K562 (cell line): ENCODE results near the gene SLC35D3. TPM values are rescaled to one million over a fixed set of nuclear protein-coding genes. Genes with fewer than 3 reads are reported as not detected.

Source experiments
- ATAC-seq: fragments of 200-7000 bp; cut with Tn5 transposase; 3 replicates; pipeline ENCODE4 v1.9.1; 2020; ENCODE audit warnings: moderate library complexity
- BruUV-seq: library from RNA; stranded (reverse); fragments of 400-500 nt; replicated peaks from 2 replicates; lab custom pipeline; 2021; lab: Mats Ljungman, UMichigan
- CTCF ChIA-PET: fragments of 300-600 bp; formaldehyde crosslinking; extraction: SDS; loops from one replicate; lab custom pipeline; 2021; ENCODE audit warnings: low intra/inter-chr PET ratio; lab: Yijun Ruan, JAX
- POLR2A ChIA-PET: fragments of 300-600, 350-650 bp; sonication (Branson Sonifier 250); formaldehyde crosslinking; extraction: SDS; loops from one replicate; lab custom pipeline; 2021; ENCODE audit warnings: antibody characterized with exemption, inconsistent platforms; lab: Yijun Ruan, JAX
- DNase-seq, 4 experiments: peaks; one replicate each; pipeline versions ENCODE4 v3.0.0 to v3.0.0-alpha.2; 2011 to 2018; ENCODE audit warnings: low spot score in 3 of 4, mixed read lengths in 3 of 4; ENCODE audit errors: extremely low read depth in 1 of 4
- FAIRE-seq: peaks from 2 replicates; lab custom pipeline; 2011; peaks lifted over from hg19 to GRCh38; lab: Jason Lieb, UNC
- H2AFZ ChIP-seq: 2 replicates; pipeline ENCODE4 v1.6.0; 2011; ENCODE audit warnings: low read depth, low read length, control low read depth, inconsistent platforms
- H3K27ac ChIP-seq: fragments of 200-600 bp; 3 replicates; pipeline ENCODE4 v1.8.0; 2011; ENCODE audit warnings: low read depth, mild to moderate bottlenecking, control low read depth, inconsistent platforms, low read length, moderate library complexity, mixed read lengths; ENCODE audit errors: extremely low read depth
- H3K27me3 ChIP-seq, 2 experiments: fragments of 300-600 bp in 1 of 2; 2 replicates in 1 of 2; 3 replicates in 1 of 2; pipeline versions ENCODE4 v1.6.0 to v1.8.0; 2011; ENCODE audit warnings: inconsistent platforms in 2 of 2, low read length in 2 of 2, mild to moderate bottlenecking in 1 of 2, mixed read lengths in 1 of 2, moderate library complexity in 1 of 2; ENCODE audit not compliant: control insufficient read depth in 2 of 2, insufficient read depth in 2 of 2
- H3K36me3 ChIP-seq: fragments of 300-600 bp; 3 replicates; pipeline ENCODE4 v1.8.0; 2011; ENCODE audit warnings: mild to moderate bottlenecking, low read length, inconsistent platforms; ENCODE audit not compliant: control insufficient read depth, insufficient read depth
- H3K4me1 ChIP-seq, 2 experiments: fragments of 200-600 bp in 1 of 2; replicated peaks in 1 of 2; 2 replicates in 1 of 2; 3 replicates in 1 of 2; pipeline versions ENCODE4 v1.5.1 to v1.8.0; 2011; ENCODE audit warnings: inconsistent platforms in 2 of 2, low read length in 2 of 2, mild to moderate bottlenecking in 1 of 2, mixed read lengths in 1 of 2, moderate library complexity in 1 of 2; ENCODE audit not compliant: control insufficient read depth in 2 of 2, insufficient read depth in 2 of 2
- H3K4me2 ChIP-seq: 2 replicates; pipeline ENCODE4 v1.6.1; 2011; ENCODE audit warnings: low read length, control low read depth, inconsistent platforms, mixed read lengths; ENCODE audit not compliant: insufficient read depth
- H3K4me3 ChIP-seq: fragments of 200-600 bp; sonication (generic), shearing (Covaris generic); 2 replicates; pipeline ENCODE4 v1.5.1; 2016; ENCODE audit warnings: control low read depth, inconsistent platforms
- H3K79me2 ChIP-seq: fragments of 200-600 bp; 3 replicates; pipeline ENCODE4 v1.8.0; 2011; ENCODE audit warnings: low read length, inconsistent platforms; ENCODE audit not compliant: control insufficient read depth, insufficient read depth
- H3K9ac ChIP-seq, 2 experiments: 2 replicates each; pipeline versions ENCODE4 v1.6.0 to v1.6.1; 2011; ENCODE audit warnings: low read depth in 2 of 2, low read length in 2 of 2, control low read depth in 1 of 2, inconsistent platforms in 1 of 2, mild to moderate bottlenecking in 1 of 2, mixed read lengths in 1 of 2; ENCODE audit not compliant: insufficient read depth in 1 of 2
- H3K9me1 ChIP-seq: one replicate; pipeline ENCODE4 v1.6.0; 2011; ENCODE audit warnings: inconsistent platforms, mild to moderate bottlenecking, low read length, moderate library complexity; ENCODE audit not compliant: control insufficient read depth, insufficient read depth
- H3K9me3 ChIP-seq: replicated peaks from 2 replicates; pipeline ENCODE4 v1.5.1; 2011; ENCODE audit warnings: low read depth, low read length, inconsistent platforms; ENCODE audit not compliant: control insufficient read depth, insufficient read depth
- H4K20me1 ChIP-seq: replicated peaks from 2 replicates; pipeline ENCODE4 v1.6.1; 2011; ENCODE audit warnings: low read length, inconsistent platforms, mixed read lengths; ENCODE audit not compliant: control insufficient read depth, insufficient read depth
- GABPA ChIP-seq: fragments of 200-800 bp; sonication (Bioruptor generic); conservative IDR thresholded peaks from 2 replicates; pipeline ENCODE4 v1.6.1; 2016; ENCODE audit warnings: low read depth, missing genetic modification characterization, missing compliant biosample characterization
- GATA2 ChIP-seq: sonication (generic); formaldehyde crosslinking; IDR thresholded peaks from 2 replicates; pipeline ENCODE4 v1.4.0; 2020; ENCODE audit warnings: mild to moderate bottlenecking, missing genetic modification reagents
- HES1 ChIP-seq: fragments of 450-650 bp; IDR thresholded peaks from 2 replicates; pipeline ENCODE4 v1.6.1; 2016; ENCODE audit warnings: low read depth, mild to moderate bottlenecking, moderate library complexity
- KLF1 ChIP-seq: fragments of 450-650 bp; IDR thresholded peaks from 2 replicates; pipeline ENCODE4 v1.6.1; 2016; ENCODE audit warnings: missing genetic modification characterization, missing compliant biosample characterization
- NFYB ChIP-seq: IDR thresholded peaks from 2 replicates; pipeline ENCODE4 v1.6.1; 2011; ENCODE audit warnings: mild to moderate bottlenecking, moderate library complexity; ENCODE audit not compliant: insufficient read length; ENCODE audit errors: extremely low read depth
- RBM14 ChIP-seq: fragments of 200-400 bp; formaldehyde crosslinking; IDR thresholded peaks from 2 replicates; pipeline ENCODE4 v1.6.1; 2018; ENCODE audit warnings: low read depth, mild to moderate bottlenecking, low read length, moderate library complexity, borderline replicate concordance; ENCODE audit not compliant: insufficient read depth
- SPI1 ChIP-seq: IDR thresholded peaks from 2 replicates; pipeline ENCODE4 v1.6.1; 2011; ENCODE audit warnings: low read depth, low read length, control low read depth, borderline replicate concordance
- ZNF232 ChIP-seq: sonication (generic); formaldehyde crosslinking; IDR thresholded peaks from 2 replicates; pipeline ENCODE4 v1.8.0; 2022; ENCODE audit warnings: mild to moderate bottlenecking, missing genetic modification reagents
- ZNF408 ChIP-seq: fragments of 250-450 bp; sonication (Bioruptor Pico); IDR thresholded peaks from 2 replicates; pipeline ENCODE4 v1.4.0; 2020; ENCODE audit warnings: low read depth, mild to moderate bottlenecking, moderate library complexity
- ZNF561 ChIP-seq: fragments of 450-650 bp; formaldehyde crosslinking; conservative IDR thresholded peaks from 2 replicates; pipeline ENCODE4 v1.4.0; 2020; ENCODE audit warnings: mild to moderate bottlenecking, moderate library complexity
- ZNF696 ChIP-seq: fragments of 250-450 bp; sonication (Bioruptor Pico); conservative IDR thresholded peaks from 2 replicates; pipeline ENCODE4 v1.4.0; 2020; ENCODE audit warnings: mild to moderate bottlenecking, moderate library complexity
- ZNF830 ChIP-seq: fragments of 250-450 bp; sonication (Bioruptor Pico); IDR thresholded peaks from 2 replicates; pipeline ENCODE4 v1.5.0; 2021; ENCODE audit warnings: mild to moderate bottlenecking
- WGBS: fragments of 100-300 bp; shearing (Covaris generic); methylation state at CpG from one replicate; pipeline ENCODE4 v1.1.6; 2016; ENCODE audit warnings: low coverage, mixed read lengths; ENCODE audit not compliant: insufficient coverage; ENCODE audit errors: missing lambda C conversion rate; 5-methylcytosine and 5-hydroxymethylcytosine counted together
- in situ Hi-C: fragments of 300-500 bp; cut with MboI; formaldehyde crosslinking; loops from 4 replicates; pipeline ENCODE4 v1.15.0; 2018; ENCODE audit warnings: inconsistent platforms, mixed read lengths
- intact Hi-C: fragments of 100-400 bp; cut with micrococcal nuclease; formaldehyde crosslinking; loops from 2 replicates; pipeline ENCODE4 v1.14.2; 2022
- polyA plus RNA-seq, 8 experiments: library from polyadenylated mRNA; depleted of rRNA in 4 of 8; stranded (reverse) in 5 of 8; unstranded in 3 of 8; fragments of >200 nt; fragmentation: Nextera tagmentation in 2 of 8; fragmentation: Illumina TruSeq in 1 of 8; extraction: Ambion mirVana in 2 of 8; extraction: Trizol in 1 of 8; gene quantifications; 2 replicates each; pipeline versions ENCODE4 v1.2.1 to v1.2.3, GENCODE V29; 2011 to 2014; ENCODE audit warnings: inconsistent platforms in 1 of 8, missing spikeins in 1 of 8
- total RNA-seq, 7 experiments: library from RNA; depleted of rRNA in 6 of 7; stranded (reverse); fragments of >200 nt in 6 of 7; fragmentation: Illumina TruSeq in 2 of 7; extraction: Trizol in 2 of 7; gene quantifications; 2 replicates each; pipeline versions ENCODE4 v1.2.1 to v1.2.3, GENCODE V29; 2011 to 2021; ENCODE audit warnings: low replicate concordance in 1 of 7
- TF ChIP-seq, protein P1 (sequence below): fragments of 450-650 bp; IDR thresholded peaks from 2 replicates; pipeline ENCODE4 v1.6.1; 2016; ENCODE audit warnings: borderline replicate concordance
- TF ChIP-seq, protein P2 (sequence below): fragments of 250-450 bp; sonication (Bioruptor Pico); IDR thresholded peaks from 2 replicates; pipeline ENCODE4 v1.5.0; 2021

Gene SLC35D3
- total and polyA plus RNA-seq, 9 of the 15 experiments (the other 6 are each of a cell fraction or from before 2014, with no cell fraction given) = not detected

DNA sequence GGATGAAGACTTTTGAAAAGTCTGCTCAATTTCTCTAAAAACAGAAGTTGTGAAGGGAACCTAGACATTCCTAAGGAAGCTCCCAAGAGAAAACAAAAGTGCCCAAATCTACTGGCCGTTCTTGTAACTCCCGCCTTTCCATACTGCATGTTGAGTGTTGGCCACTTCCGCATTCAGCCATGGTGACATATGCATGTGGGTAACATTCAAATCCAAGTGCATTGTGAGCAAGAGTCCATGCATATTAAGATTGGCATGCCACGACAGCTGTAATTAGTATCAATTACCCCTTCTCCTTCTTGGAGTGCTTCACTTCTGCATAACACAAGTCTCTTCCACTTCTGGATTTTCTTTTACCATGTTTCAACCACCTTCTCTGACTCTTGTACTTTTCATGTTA lies 8.4 kb downstream of the SLC35D3 start:
- no peak overlapping the region for H3K27ac ChIP-seq
- H3K36me3 ChIP-seq = no peaks in the 10 kb centered on the region
- no peak overlapping the region for H3K4me2 ChIP-seq
- in situ Hi-C loops (no loop called here), intact Hi-C loops (no loop called here)
- H2AFZ ChIP-seq = peak overlapping the region; percentile 27
- no peaks in the 10 kb centered on the region for H4K20me1 ChIP-seq
- H3K9ac ChIP-seq = no peak overlapping the region
- DNase-seq = no peak
- TF ChIP-seq SPI1 (peak; percentile 81; the same call in 1 of the 2 replicates), RBM14 (no peak)
- TF ChIP-seq, protein P1, sequence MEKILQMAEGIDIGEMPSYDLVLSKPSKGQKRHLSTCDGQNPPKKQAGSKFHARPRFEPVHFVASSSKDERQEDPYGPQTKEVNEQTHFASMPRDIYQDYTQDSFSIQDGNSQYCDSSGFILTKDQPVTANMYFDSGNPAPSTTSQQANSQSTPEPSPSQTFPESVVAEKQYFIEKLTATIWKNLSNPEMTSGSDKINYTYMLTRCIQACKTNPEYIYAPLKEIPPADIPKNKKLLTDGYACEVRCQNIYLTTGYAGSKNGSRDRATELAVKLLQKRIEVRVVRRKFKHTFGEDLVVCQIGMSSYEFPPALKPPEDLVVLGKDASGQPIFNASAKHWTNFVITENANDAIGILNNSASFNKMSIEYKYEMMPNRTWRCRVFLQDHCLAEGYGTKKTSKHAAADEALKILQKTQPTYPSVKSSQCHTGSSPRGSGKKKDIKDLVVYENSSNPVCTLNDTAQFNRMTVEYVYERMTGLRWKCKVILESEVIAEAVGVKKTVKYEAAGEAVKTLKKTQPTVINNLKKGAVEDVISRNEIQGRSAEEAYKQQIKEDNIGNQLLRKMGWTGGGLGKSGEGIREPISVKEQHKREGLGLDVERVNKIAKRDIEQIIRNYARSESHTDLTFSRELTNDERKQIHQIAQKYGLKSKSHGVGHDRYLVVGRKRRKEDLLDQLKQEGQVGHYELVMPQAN = no peak
- H3K4me3 ChIP-seq = no peak overlapping the region
- CTCF ChIA-PET = no interaction called here
- H3K9me1 ChIP-seq = no peaks in the 10 kb centered on the region
- H3K4me1 ChIP-seq = no peaks in the 10 kb centered on the region
- no peaks in the 10 kb centered on the region for H3K79me2 ChIP-seq
- 6% methylated on average over 4 of the region's 4 CpGs for WGBS
- no peaks in the 10 kb centered on the region for H3K9me3 ChIP-seq
- no peak for ATAC-seq
- no TSS peak for BruUV-seq
- peaks cover 15 to 25% of the 10 kb centered on the region in 2 experiments for H3K27me3 ChIP-seq
- POLR2A ChIA-PET = interaction anchor here (0.6 to 0.7 kb wide), 2 partner anchors 12 to 110 kb away, joined by 3 read pairs; no protein-coding TSS in a partner anchor
- no peak for FAIRE-seq

- POLR2A ChIA-PET = interaction anchor here (1.2 kb wide), 1 partner anchor 36 kb away, joined by 3 read pairs; no protein-coding TSS in a partner anchor
- CTCF ChIA-PET = no interaction called here
- TF ChIP-seq HES1 = no peak
- no peak for TF ChIP-seq ZNF232 (CRISPR knock-in tag)
- TF ChIP-seq ZNF408 (CRISPR knock-in tag) = no peak
- no peak for TF ChIP-seq GABPA (tag)
- TF ChIP-seq ZNF561 (CRISPR knock-in tag) = no peak
- TF ChIP-seq KLF1 (tag) = no peak
- TF ChIP-seq NFYB = no peak
- no peak for TF ChIP-seq GATA2 (CRISPR knock-in tag)
- no peak for TF ChIP-seq ZNF830 (CRISPR knock-in tag)
- TF ChIP-seq, protein P2, sequence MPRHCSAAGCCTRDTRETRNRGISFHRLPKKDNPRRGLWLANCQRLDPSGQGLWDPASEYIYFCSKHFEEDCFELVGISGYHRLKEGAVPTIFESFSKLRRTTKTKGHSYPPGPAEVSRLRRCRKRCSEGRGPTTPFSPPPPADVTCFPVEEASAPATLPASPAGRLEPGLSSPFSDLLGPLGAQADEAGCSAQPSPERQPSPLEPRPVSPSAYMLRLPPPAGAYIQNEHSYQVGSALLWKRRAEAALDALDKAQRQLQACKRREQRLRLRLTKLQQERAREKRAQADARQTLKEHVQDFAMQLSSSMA (CRISPR knock-in tag) = no peak
- TF ChIP-seq ZNF696 (CRISPR knock-in tag) = no peak
Observed at GRCh38 chr6:136932599-136932998, 10.5 kb downstream of the SLC35D3 start.

More at GRCh38 chr6:136932599-136932998, 10.5 kb downstream of the SLC35D3 start:
- FAIRE-seq (no peak), DNase-seq (no peak), ATAC-seq (no peak)
- H3K79me2 ChIP-seq = no peaks in the 10 kb centered on the region
- no peaks in the 10 kb centered on the region for H4K20me1 ChIP-seq
- no TSS peak for BruUV-seq
- no peak overlapping the region for H3K9ac ChIP-seq
- no peaks in the 10 kb centered on the region for H3K36me3 ChIP-seq
- H2AFZ ChIP-seq = no peak overlapping the region
- no peaks in the 10 kb centered on the region for H3K9me3 ChIP-seq
- intact Hi-C loops = no loop called here
- H3K27ac ChIP-seq = no peak overlapping the region
- H3K9me1 ChIP-seq = no peaks in the 10 kb centered on the region
- 11% methylated on average over 2 of the region's 2 CpGs for WGBS
- peaks cover 18 to 32% of the 10 kb centered on the region in 2 experiments for H3K27me3 ChIP-seq
- no peaks in the 10 kb centered on the region for H3K4me1 ChIP-seq
- in situ Hi-C loops = no loop called here
- no peak overlapping the region for H3K4me2 ChIP-seq
- no peak overlapping the region for H3K4me3 ChIP-seq
